Caco-2 (cell line): ENCODE data around the gene SLC10A3. TPM values are rescaled to one million over a fixed set of nuclear protein-coding genes. Genes with fewer than 3 reads are reported as not detected.
A peak's percentile ranks its signal among the peaks of the same experiment; 100 is the strongest.

Source experiments
- BruUV-seq: library from RNA; stranded (reverse); fragments of 400-500 nt; replicated peaks from 2 replicates; lab custom pipeline; 2021; lab: Mats Ljungman, UMichigan
- CTCF ChIA-PET: fragments of 300-600 bp; sonication (Branson Sonifier 250); formaldehyde crosslinking; loops from one replicate; lab custom pipeline; 2022; ENCODE audit warnings: antibody characterized with exemption; lab: Charles Lee
- POLR2A ChIA-PET: fragments of 300-600 bp; sonication (Branson Sonifier 250); formaldehyde crosslinking; loops from one replicate; lab custom pipeline; 2022; ENCODE audit warnings: antibody characterized with exemption; lab: Charles Lee
- DNase-seq, 2 experiments: peaks; one replicate each; pipeline versions ENCODE4 v3.0.0 to v3.0.0-alpha.2; 2020 to 2022
- H3K27me3 ChIP-seq: replicated peaks from 2 replicates; pipeline ENCODE4 v1.6.0; 2011; ENCODE audit warnings: low read length; ENCODE audit not compliant: control insufficient read depth, insufficient read depth
- H3K36me3 ChIP-seq: 2 replicates; pipeline ENCODE4 v1.5.1; 2011; ENCODE audit warnings: low read length; ENCODE audit not compliant: control insufficient read depth, insufficient read depth
- H3K4me1 ChIP-seq: fragments of 250-450 bp; sonication (Bioruptor Pico); 2 replicates; pipeline ENCODE4 v1.5.1; 2020; ENCODE audit warnings: mild to moderate bottlenecking
- H3K4me3 ChIP-seq: 2 replicates; pipeline ENCODE4 v1.5.1; 2011; ENCODE audit warnings: low read depth, mild to moderate bottlenecking, control low read depth, low read length
- H3K9me3 ChIP-seq: fragments of 250-450 bp; sonication (Bioruptor Pico); 2 replicates; pipeline ENCODE4 v1.5.1; 2020; ENCODE audit warnings: mild to moderate bottlenecking, moderate library complexity
- H3K27ac Mint-ChIP-seq: one replicate; pipeline ENCODE4 v1.8.0; 2022; ENCODE audit warnings: mixed read lengths; ENCODE audit not compliant: unreplicated experiment
- H3K27me3 Mint-ChIP-seq: one replicate; pipeline ENCODE4 v1.8.0; 2022; ENCODE audit warnings: mixed read lengths; ENCODE audit not compliant: insufficient read depth, unreplicated experiment
- H3K36me3 Mint-ChIP-seq: one replicate; pipeline ENCODE4 v1.8.0; 2022; ENCODE audit warnings: mild to moderate bottlenecking, mixed read lengths; ENCODE audit not compliant: insufficient read depth, unreplicated experiment
- H3K4me1 Mint-ChIP-seq: one replicate; pipeline ENCODE4 v1.8.0; 2022; ENCODE audit warnings: low read depth, mixed read lengths; ENCODE audit not compliant: unreplicated experiment
- H3K4me3 Mint-ChIP-seq: one replicate; pipeline ENCODE4 v1.8.0; 2022; ENCODE audit warnings: mild to moderate bottlenecking, moderate library complexity, mixed read lengths; ENCODE audit not compliant: unreplicated experiment
- H3K9me3 Mint-ChIP-seq: one replicate; pipeline ENCODE4 v1.8.0; 2022; ENCODE audit warnings: mixed read lengths; ENCODE audit not compliant: unreplicated experiment
- intact Hi-C: fragments of 100-400 bp; cut with micrococcal nuclease; formaldehyde crosslinking; loops from one replicate; pipeline ENCODE4 v1.10.0; 2022; ENCODE audit not compliant: unreplicated experiment
- total RNA-seq: library from RNA; stranded (reverse); gene quantifications from 2 replicates; pipeline ENCODE4 v1.2.3, GENCODE V29; 2022
- TF ChIP-seq, protein P1 (sequence below), 2 experiments: fragments of 200-600 bp in 1 of 2; IDR thresholded peaks; 1 replicate in 1 of 2; 2 replicates in 1 of 2; pipeline versions ENCODE4 v1.5.1 to v1.8.0; 2011 to 2022; ENCODE audit warnings: antibody characterized with exemption in 1 of 2, control low read depth in 1 of 2, inconsistent platforms in 1 of 2, low read depth in 1 of 2, low read length in 1 of 2, mild to moderate bottlenecking in 1 of 2, moderate library complexity in 1 of 2; ENCODE audit not compliant: insufficient read depth in 1 of 2, severe bottlenecking in 1 of 2, unreplicated experiment in 1 of 2

Gene SLC10A3
- total RNA-seq, 1 experiment from 2014 or later = 22.5 TPM

DNA sequence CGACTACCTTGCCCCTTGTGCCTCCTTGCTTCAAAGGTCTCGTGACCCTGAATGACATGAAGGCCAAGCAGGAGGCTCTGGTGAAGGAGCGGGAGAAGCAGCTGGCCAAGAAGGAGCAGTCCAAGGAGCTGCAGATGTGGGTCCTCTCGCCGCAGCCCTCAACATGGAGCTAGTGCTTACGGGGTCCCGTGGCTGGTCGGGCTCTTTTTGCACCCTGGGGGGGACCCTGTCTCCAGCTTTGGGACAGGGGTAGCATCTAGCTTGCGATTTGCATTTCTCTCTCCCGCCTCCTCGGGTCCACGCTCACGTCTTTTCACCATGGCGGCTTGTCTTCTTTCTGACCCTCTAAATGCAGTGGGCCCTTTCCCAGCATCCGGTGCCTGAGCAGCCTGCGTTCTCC is 44.7 kb downstream of the SLC10A3 start:
- no TSS peak for BruUV-seq
- TF ChIP-seq, protein P1, sequence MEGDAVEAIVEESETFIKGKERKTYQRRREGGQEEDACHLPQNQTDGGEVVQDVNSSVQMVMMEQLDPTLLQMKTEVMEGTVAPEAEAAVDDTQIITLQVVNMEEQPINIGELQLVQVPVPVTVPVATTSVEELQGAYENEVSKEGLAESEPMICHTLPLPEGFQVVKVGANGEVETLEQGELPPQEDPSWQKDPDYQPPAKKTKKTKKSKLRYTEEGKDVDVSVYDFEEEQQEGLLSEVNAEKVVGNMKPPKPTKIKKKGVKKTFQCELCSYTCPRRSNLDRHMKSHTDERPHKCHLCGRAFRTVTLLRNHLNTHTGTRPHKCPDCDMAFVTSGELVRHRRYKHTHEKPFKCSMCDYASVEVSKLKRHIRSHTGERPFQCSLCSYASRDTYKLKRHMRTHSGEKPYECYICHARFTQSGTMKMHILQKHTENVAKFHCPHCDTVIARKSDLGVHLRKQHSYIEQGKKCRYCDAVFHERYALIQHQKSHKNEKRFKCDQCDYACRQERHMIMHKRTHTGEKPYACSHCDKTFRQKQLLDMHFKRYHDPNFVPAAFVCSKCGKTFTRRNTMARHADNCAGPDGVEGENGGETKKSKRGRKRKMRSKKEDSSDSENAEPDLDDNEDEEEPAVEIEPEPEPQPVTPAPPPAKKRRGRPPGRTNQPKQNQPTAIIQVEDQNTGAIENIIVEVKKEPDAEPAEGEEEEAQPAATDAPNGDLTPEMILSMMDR (IDR thresholded peaks at IDR 0.05; ENCODE audit: insufficient read depth in 1 of 2, low read depth in 1 of 2, low read length in 1 of 2, severe bottlenecking in 1 of 2, unreplicated experiment in 1 of 2) = no peak
- H3K4me1 Mint-ChIP-seq = no peaks in the 10 kb centered on the region
- Histone ChIP-seq H3K36me3 (no peaks in the 10 kb centered on the region), H3K9me3 (no peaks in the 10 kb centered on the region), H3K4me1 (no peaks in the 10 kb centered on the region), H3K27me3 (no peaks in the 10 kb centered on the region), H3K4me3 (no peak overlapping the region)
- H3K4me3 Mint-ChIP-seq = peak overlapping the region; percentile 35
- ChIA-PET CTCF (no interaction called here), POLR2A (interaction anchor here (0.8 kb wide), 1 partner anchor 17 kb away, joined by 3 read pairs; no protein-coding TSS in a partner anchor)
- no peaks in the 10 kb centered on the region for H3K27me3 Mint-ChIP-seq
- peak overlapping the region; percentile 32 for H3K27ac Mint-ChIP-seq
- H3K36me3 Mint-ChIP-seq = peaks cover 27% of the 10 kb centered on the region
- H3K9me3 Mint-ChIP-seq = no peaks in the 10 kb centered on the region
- no peak for DNase-seq
- intact Hi-C loops = no loop called here

DNA sequence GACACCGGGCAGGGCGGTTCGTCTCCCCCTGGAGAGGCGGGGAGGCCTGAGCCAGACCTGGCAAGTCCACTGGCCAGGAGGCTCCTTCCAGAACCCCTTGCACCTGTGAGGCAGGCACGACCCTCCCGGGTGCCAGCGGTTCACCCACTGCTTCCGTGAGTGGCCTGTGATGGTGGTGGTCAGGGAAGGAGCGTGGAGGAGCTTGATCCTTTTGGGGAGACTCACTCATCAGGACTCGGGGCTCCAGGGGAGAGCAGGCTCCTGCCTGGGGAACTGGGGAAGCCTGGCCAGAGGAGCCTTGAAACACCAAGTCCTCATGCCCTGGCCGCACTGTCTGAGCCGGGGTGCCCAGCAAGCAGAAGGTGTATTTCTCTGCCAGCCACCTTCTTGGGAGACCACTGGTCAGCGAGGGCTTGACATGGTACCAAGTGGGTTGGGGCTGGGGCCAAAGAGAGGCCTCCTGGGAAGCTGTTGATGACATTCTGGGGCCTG is 45.6 kb downstream of the SLC10A3 start:
- H3K27me3 ChIP-seq = no peaks in the 10 kb centered on the region
- ChIA-PET POLR2A (no interaction called here), CTCF (no interaction called here)
- Mint-ChIP-seq H3K36me3 (peaks cover 30% of the 10 kb centered on the region), H3K4me1 (no peaks in the 10 kb centered on the region), H3K27ac (no peak overlapping the region), H3K27me3 (no peaks in the 10 kb centered on the region), H3K4me3 (peak overlapping the region; percentile 88), H3K9me3 (no peaks in the 10 kb centered on the region)
- BruUV-seq = no TSS peak
- intact Hi-C loops = no loop called here
- TF ChIP-seq, protein P1 (IDR thresholded peaks at IDR 0.05; ENCODE audit: insufficient read depth in 1 of 2, low read depth in 1 of 2, low read length in 1 of 2, severe bottlenecking in 1 of 2, unreplicated experiment in 1 of 2) = no peak
- no peaks in the 10 kb centered on the region for H3K36me3 ChIP-seq
- H3K4me3 ChIP-seq = peak overlapping the region; percentile 73
- H3K4me1 ChIP-seq = no peaks in the 10 kb centered on the region
- DNase-seq = no peak
- H3K9me3 ChIP-seq = no peaks in the 10 kb centered on the region

DNA sequence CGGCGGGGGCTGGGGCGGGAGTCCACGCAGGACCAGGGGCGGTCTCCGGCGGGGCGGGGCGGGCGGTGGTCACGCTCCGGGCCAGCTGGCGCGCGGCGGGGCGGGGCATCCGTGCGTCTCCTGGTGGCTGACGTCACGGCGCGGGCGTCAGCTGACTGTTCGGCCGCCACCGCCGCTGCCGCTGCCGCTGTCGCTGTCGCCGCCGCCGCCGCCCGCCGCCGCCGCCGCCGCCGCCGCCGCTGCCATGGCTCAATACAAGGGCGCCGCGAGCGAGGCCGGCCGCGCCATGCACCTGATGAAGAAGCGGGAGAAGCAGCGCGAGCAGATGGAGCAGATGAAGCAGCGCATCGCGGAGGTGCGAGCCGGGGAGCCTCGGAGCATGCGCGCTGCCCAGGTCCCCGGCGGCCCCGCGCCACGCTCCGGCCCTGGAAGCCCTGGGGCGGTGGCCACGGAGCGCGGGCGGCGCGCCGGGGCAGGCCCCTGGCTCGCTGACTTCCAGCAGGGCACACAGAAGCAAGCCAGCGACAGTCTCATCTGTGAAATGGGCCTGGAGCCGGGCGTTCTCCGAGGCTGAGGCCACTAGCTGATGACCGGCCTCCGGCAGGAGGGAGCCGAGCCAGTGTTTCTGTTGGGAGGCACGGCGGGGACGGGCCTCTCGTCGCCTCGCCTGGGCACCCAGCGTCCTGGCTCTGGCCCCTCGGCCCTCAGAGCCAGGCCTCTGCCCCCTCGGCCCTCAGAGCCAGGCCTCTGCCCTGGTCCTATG is 46.3 kb downstream of the SLC10A3 start, which contains the start of gene FAM50A:
FAM50A (plus strand) TSS at position 150 of the 763 bp plus-strand sequence; CDS start at position 245, 95 bp downstream.
- Mint-ChIP-seq H3K4me3 (peak within 1 kb of the TSS; percentile 88), H3K36me3 (peaks cover 30% of the 10 kb centered on the region), H3K27me3 (no peaks in the 10 kb centered on the region), H3K9me3 (no peaks in the 10 kb centered on the region), H3K27ac (peak within 1 kb of the TSS; percentile 93), H3K4me1 (no peaks in the 10 kb centered on the region)
- ChIA-PET POLR2A (interaction anchor here (1.5 kb wide), 1 partner anchor 46 kb away, joined by 3 read pairs; the partner anchor contains the start of gene SLC10A3), CTCF (no interaction called here)
- H3K27me3 ChIP-seq = no peaks in the 10 kb centered on the region
- no peaks in the 10 kb centered on the region for H3K9me3 ChIP-seq
- no peaks in the 10 kb centered on the region for H3K4me1 ChIP-seq
- H3K36me3 ChIP-seq = no peaks in the 10 kb centered on the region
- peak; percentile 61 to 75 for DNase-seq
- intact Hi-C loops = no loop called here
- TF ChIP-seq, protein P1 (IDR thresholded peaks at IDR 0.05; ENCODE audit: insufficient read depth in 1 of 2, low read depth in 1 of 2, low read length in 1 of 2, severe bottlenecking in 1 of 2, unreplicated experiment in 1 of 2) = no peak
- peak within 1 kb of the TSS; percentile 73 for H3K4me3 ChIP-seq
- no TSS peak for BruUV-seq
